ENCODE results near the gene STPG4. TPM values are rescaled to one million over a fixed set of nuclear protein-coding genes. Genes with fewer than 3 reads are reported as not detected.
"Not testable (repeated sequence)": the region's sequence is repeated elsewhere in the genome, so short reads cannot be mapped to it uniquely, and the experiment has no call there.

The STPG4 gene
- total RNA-seq, 1 donor from 2014 or later, result not detected

DNA sequence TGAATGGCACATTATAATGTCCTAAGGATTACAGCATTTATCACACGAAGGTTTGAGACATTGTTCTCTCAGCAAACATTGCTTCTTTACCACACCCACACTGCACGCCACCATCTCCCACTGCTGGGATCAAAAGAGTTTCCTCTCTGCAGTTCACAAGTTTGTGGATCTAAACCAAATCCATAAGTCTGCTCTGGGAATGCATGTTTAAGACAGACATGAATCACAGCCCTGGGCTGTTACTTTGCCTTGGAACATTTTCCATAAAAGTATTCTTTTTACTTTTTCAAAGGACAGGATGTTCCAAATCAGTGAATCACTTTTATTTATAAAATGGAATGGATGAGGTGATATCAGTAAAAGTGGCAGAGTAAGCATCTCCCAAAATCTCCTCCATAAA is 36.1 kb downstream of the STPG4 start:
- no peak for DNase-seq (ENCODE audit: low read depth)
- TF ChIP-seq, protein P1, sequence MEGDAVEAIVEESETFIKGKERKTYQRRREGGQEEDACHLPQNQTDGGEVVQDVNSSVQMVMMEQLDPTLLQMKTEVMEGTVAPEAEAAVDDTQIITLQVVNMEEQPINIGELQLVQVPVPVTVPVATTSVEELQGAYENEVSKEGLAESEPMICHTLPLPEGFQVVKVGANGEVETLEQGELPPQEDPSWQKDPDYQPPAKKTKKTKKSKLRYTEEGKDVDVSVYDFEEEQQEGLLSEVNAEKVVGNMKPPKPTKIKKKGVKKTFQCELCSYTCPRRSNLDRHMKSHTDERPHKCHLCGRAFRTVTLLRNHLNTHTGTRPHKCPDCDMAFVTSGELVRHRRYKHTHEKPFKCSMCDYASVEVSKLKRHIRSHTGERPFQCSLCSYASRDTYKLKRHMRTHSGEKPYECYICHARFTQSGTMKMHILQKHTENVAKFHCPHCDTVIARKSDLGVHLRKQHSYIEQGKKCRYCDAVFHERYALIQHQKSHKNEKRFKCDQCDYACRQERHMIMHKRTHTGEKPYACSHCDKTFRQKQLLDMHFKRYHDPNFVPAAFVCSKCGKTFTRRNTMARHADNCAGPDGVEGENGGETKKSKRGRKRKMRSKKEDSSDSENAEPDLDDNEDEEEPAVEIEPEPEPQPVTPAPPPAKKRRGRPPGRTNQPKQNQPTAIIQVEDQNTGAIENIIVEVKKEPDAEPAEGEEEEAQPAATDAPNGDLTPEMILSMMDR (IDR thresholded peaks at IDR 0.05; ENCODE audit: insufficient read depth, low read length, poor library complexity, severe bottlenecking), result no peak
- Histone ChIP-seq H3K4me3 (ENCODE audit: low read depth, low read length) (no peak overlapping the region), H3K36me3 (ENCODE audit: control insufficient read depth, insufficient read depth, low read length) (no peaks in the 10 kb centered on the region), H3K27me3 (ENCODE audit: control insufficient read depth, insufficient read depth, low read length) (no peaks in the 10 kb centered on the region)

DNA sequence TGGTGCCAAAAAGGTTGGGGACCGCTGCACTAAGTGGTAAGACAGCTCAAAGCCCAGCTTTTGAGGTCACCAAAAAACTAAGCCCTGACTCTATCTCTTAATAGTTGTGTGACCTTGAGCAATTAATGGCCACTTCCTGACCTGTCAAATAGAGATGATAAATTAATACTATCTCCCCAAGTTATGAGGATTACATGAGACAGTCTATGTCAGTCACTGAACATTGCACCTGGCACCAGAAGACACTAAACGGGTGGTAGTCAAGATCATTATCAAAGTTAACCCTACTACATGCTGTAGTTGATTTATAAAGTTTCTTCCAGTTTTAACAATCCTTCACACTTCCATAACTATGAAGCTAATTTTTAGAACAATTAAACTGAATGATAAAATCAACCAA is 36.5 kb downstream of the STPG4 start:
- no peak for DNase-seq (ENCODE audit: low read depth)
- H3K4me3 ChIP-seq (ENCODE audit: low read depth, low read length), result no peak overlapping the region
- H3K36me3 ChIP-seq (ENCODE audit: control insufficient read depth, insufficient read depth, low read length), result no peaks in the 10 kb centered on the region
- TF ChIP-seq, protein P1 (IDR thresholded peaks at IDR 0.05; ENCODE audit: insufficient read depth, low read length, poor library complexity, severe bottlenecking), result no peak
- H3K27me3 ChIP-seq (ENCODE audit: control insufficient read depth, insufficient read depth, low read length), result no peaks in the 10 kb centered on the region

- DNase-seq (ENCODE audit: low read depth), result no peak
- TF ChIP-seq, protein P1 (IDR thresholded peaks at IDR 0.05; ENCODE audit: insufficient read depth, low read length, poor library complexity, severe bottlenecking), result no peak
- Histone ChIP-seq H3K4me3 (ENCODE audit: low read depth, low read length) (no peak overlapping the region), H3K36me3 (ENCODE audit: control insufficient read depth, insufficient read depth, low read length) (no peaks in the 10 kb centered on the region), H3K27me3 (ENCODE audit: control insufficient read depth, insufficient read depth, low read length) (no peaks in the 10 kb centered on the region)
Observed at GRCh38 chr2:47112665-47113435, 42.3 kb downstream of the STPG4 start.

DNA sequence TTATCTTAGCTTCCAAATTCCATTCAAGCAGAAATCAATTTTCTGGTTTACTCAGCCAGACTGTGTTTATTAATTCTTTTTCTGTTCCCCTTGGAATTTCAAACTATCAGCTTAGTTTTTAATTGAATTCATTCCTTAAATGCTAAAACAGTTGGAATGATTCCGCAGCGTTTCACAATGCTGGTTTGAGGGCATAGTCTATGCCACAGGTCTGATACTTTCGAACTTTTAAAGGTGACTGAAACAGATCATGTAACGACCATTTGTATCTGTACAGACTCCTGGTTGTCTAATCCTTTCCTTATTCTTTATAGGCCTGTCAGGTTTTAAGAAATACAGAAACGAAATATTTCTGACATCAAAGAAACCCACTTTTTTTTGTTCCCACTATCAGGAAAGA is 45.4 kb downstream of the STPG4 start:
- TF ChIP-seq, protein P1 (IDR thresholded peaks at IDR 0.05; ENCODE audit: insufficient read depth, low read length, poor library complexity, severe bottlenecking), result no peak
- DNase-seq (ENCODE audit: low read depth), result no peak
- H3K4me3 ChIP-seq (ENCODE audit: low read depth, low read length), result no peak overlapping the region

GRCh38 chr2:47109007-47109375 is 46.1 kb downstream of the STPG4 start:
- Histone ChIP-seq H3K27me3 (ENCODE audit: control insufficient read depth, insufficient read depth, low read length) (no peaks in the 10 kb centered on the region), H3K4me3 (ENCODE audit: low read depth, low read length) (no peak overlapping the region), H3K36me3 (ENCODE audit: control insufficient read depth, insufficient read depth, low read length) (no peaks in the 10 kb centered on the region)
- TF ChIP-seq, protein P1 (IDR thresholded peaks at IDR 0.05; ENCODE audit: insufficient read depth, low read length, poor library complexity, severe bottlenecking), result no peak
- DNase-seq (ENCODE audit: low read depth), result no peak

More for the DNA sequence above, 45.4 kb downstream of the STPG4 start:
- no peaks in the 10 kb centered on the region for H3K27me3 ChIP-seq (ENCODE audit: control insufficient read depth, insufficient read depth, low read length)
- no peaks in the 10 kb centered on the region for H3K36me3 ChIP-seq (ENCODE audit: control insufficient read depth, insufficient read depth, low read length)

- H3K27me3 ChIP-seq (ENCODE audit: control insufficient read depth, insufficient read depth, low read length); H3K36me3 ChIP-seq (ENCODE audit: control insufficient read depth, insufficient read depth, low read length); DNase-seq (ENCODE audit: low read depth); H3K4me3 ChIP-seq (ENCODE audit: low read depth, low read length): not testable (repeated sequence)
Observed at GRCh38 chr2:47108267-47109006, 46.7 kb downstream of the STPG4 start.

DNA sequence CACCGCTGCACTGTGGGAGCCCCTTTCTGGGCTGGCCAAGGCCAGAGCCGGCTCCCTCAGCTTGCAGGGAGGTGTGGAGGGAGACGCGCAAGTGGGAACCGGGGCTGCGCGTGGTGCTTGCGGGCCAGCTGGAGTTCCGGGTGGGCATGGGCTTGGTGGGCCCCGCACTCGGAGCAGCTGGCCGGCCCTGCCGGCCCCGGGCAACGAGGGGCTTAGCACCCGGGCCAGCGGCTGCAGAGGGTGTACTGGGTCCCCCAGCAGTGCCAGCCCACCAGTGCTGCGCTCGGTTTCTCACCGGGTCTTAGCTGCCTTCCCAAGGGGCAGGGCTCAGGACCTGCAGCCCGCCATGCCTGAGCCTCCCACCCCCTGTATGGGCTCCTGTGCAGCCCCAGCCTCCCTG is 47.9 kb downstream of the STPG4 start:
- DNase-seq (ENCODE audit: low read depth); H3K36me3 ChIP-seq (ENCODE audit: control insufficient read depth, insufficient read depth, low read length); H3K4me3 ChIP-seq (ENCODE audit: low read depth, low read length); H3K27me3 ChIP-seq (ENCODE audit: control insufficient read depth, insufficient read depth, low read length): not testable (repeated sequence)

DNA sequence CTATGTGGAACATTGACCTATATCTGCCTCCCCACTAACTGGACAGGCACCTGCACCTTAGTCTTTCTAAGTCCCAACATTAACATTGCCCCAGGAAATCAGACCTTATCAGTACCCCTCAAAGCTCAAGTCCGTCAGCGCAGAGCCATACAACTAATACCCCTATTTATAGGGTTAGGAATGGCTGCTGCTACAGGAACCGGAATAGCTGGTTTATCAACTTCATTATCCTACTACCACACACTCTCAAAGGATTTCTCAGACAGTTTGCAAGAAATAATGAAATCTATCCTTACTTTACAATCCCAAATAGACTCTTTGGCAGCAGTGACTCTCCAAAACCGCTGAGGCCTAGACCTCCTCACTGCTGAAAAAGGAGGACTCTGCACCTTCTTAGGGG is 48.9 kb downstream of the STPG4 start:
- not testable (repeated sequence) for H3K36me3 ChIP-seq (ENCODE audit: control insufficient read depth, insufficient read depth, low read length); DNase-seq (ENCODE audit: low read depth); H3K4me3 ChIP-seq (ENCODE audit: low read depth, low read length); H3K27me3 ChIP-seq (ENCODE audit: control insufficient read depth, insufficient read depth, low read length)

DNA sequence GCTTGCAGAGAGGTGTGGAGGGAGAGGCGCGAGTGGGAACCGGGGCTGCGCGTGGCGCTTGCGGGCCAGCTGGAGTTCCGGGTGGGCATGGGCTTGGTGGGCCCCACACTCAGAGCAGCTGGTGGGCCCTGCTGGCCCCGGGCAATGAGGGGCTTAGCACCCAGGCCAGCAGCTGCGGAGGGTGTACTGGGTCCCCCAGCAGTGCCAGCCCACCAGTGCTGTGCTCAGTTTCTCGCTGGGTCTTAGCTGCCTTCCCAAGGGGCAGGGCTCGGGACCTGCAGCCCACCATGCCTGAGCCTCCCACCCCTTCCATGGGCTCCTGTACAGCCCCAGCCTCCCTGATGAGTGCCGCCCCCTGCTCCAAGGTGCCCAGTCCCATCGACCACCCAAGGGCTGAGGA is 55.4 kb downstream of the STPG4 start:
- H3K36me3 ChIP-seq (ENCODE audit: control insufficient read depth, insufficient read depth, low read length); H3K27me3 ChIP-seq (ENCODE audit: control insufficient read depth, insufficient read depth, low read length); DNase-seq (ENCODE audit: low read depth); H3K4me3 ChIP-seq (ENCODE audit: low read depth, low read length): not testable (repeated sequence)

All from kidney epithelial cell (primary cell).